KMS-11 (cell line): Measurements from ENCODE around the gene C17orf114.
A peak's percentile ranks its signal among the peaks of the same experiment; 100 is the strongest.

Experiments
- H2AFZ ChIP-seq: fragments of 200-600 bp; sonication (generic); 2 replicates; pipeline ENCODE4 v1.6.1; 2016; ENCODE audit warnings: antibody characterized with exemption, mixed run types, low read depth
- H3K27ac ChIP-seq: fragments of 200-600 bp; sonication (generic); 2 replicates; pipeline ENCODE4 v1.6.1; 2016; ENCODE audit warnings: mild to moderate bottlenecking, mixed run types
- H3K27me3 ChIP-seq: fragments of 200-600 bp; sonication (generic); 2 replicates; pipeline ENCODE4 v1.6.1; 2017; ENCODE audit warnings: mild to moderate bottlenecking, low read depth, mixed run types, moderate library complexity; ENCODE audit not compliant: insufficient read depth
- H3K36me3 ChIP-seq: fragments of 200-600 bp; sonication (generic); 2 replicates; pipeline ENCODE4 v1.6.1; 2017; ENCODE audit warnings: mild to moderate bottlenecking, mixed run types; ENCODE audit not compliant: insufficient read depth
- H3K4me1 ChIP-seq: fragments of 200-600 bp; sonication (generic); 2 replicates; pipeline ENCODE4 v1.6.1; 2016; ENCODE audit warnings: mild to moderate bottlenecking, low read depth, mixed run types; ENCODE audit not compliant: poor library complexity, severe bottlenecking
- H3K4me2 ChIP-seq: fragments of 200-600 bp; sonication (generic); 2 replicates; pipeline ENCODE4 v1.7.0; 2016; ENCODE audit warnings: mild to moderate bottlenecking, mixed run types
- H3K4me3 ChIP-seq: fragments of 200-600 bp; sonication (generic); IDR thresholded peaks from 2 replicates; pipeline ENCODE4 v1.6.1; 2017; ENCODE audit warnings: low read depth, low read length, mixed read lengths; ENCODE audit not compliant: insufficient read depth
- H3K79me2 ChIP-seq: fragments of 200-600 bp; sonication (generic); 2 replicates; pipeline ENCODE4 v1.6.1; 2016; ENCODE audit warnings: low read depth, mixed run types; ENCODE audit not compliant: insufficient read depth
- H3K9ac ChIP-seq: fragments of 200-600 bp; sonication (generic); 2 replicates; pipeline ENCODE4 v1.6.1; 2016; ENCODE audit warnings: mild to moderate bottlenecking, mixed run types
- H4K20me1 ChIP-seq: fragments of 200-600 bp; sonication (generic); 2 replicates; pipeline ENCODE4 v1.6.1; 2016; ENCODE audit warnings: mild to moderate bottlenecking, mixed run types; ENCODE audit not compliant: insufficient read depth
- CTCF ChIP-seq: fragments of 200-600 bp; sonication (generic); conservative IDR thresholded peaks from 2 replicates; pipeline ENCODE4 v1.6.1; 2017; ENCODE audit warnings: low read depth, mild to moderate bottlenecking, antibody characterized with exemption, low read length, moderate library complexity, mixed read lengths

Gene C17orf114

GRCh38 chr17:4802228-4802627, at the start of gene C17orf114:
Gene C17orf114 (minus strand): TSS chr17:4802328.
- peak within 1 kb of the TSS; percentile 85 for H3K27ac ChIP-seq
- H3K27me3 ChIP-seq = no peaks in the 10 kb centered on the region
- H2AFZ ChIP-seq = no peak within 1 kb of the TSS
- peak within 1 kb of the TSS; percentile 51; the same call in 1 of the 2 replicates for H3K4me2 ChIP-seq
- no peak within 1 kb of the TSS for H3K4me3 ChIP-seq
- no peaks in the 10 kb centered on the region for H3K36me3 ChIP-seq
- TF ChIP-seq CTCF = no peak
- H3K79me2 ChIP-seq = no peaks in the 10 kb centered on the region
- H3K9ac ChIP-seq = peak within 1 kb of the TSS; percentile 53; the same call in 1 of the 2 replicates
- peaks cover 19% of the 10 kb centered on the region for H3K4me1 ChIP-seq
- no peaks in the 10 kb centered on the region for H4K20me1 ChIP-seq

GRCh38 chr17:4851084-4851483, 49.0 kb upstream of the C17orf114 start:
- Histone ChIP-seq H3K27ac (no peak overlapping the region), H4K20me1 (no peaks in the 10 kb centered on the region), H2AFZ (no peak overlapping the region), H3K36me3 (no peaks in the 10 kb centered on the region), H3K27me3 (no peaks in the 10 kb centered on the region), H3K9ac (no peak overlapping the region), H3K4me1 (no peaks in the 10 kb centered on the region), H3K79me2 (no peaks in the 10 kb centered on the region), H3K4me2 (no peak overlapping the region), H3K4me3 (no peak overlapping the region)
- no peak for TF ChIP-seq CTCF

GRCh38 chr17:4850246-4850645, 48.1 kb upstream of the C17orf114 start:
- H4K20me1 ChIP-seq = no peaks in the 10 kb centered on the region
- H3K27ac ChIP-seq = no peak overlapping the region
- no peak overlapping the region for H3K4me2 ChIP-seq
- H3K4me1 ChIP-seq = no peaks in the 10 kb centered on the region
- no peak for TF ChIP-seq CTCF
- no peaks in the 10 kb centered on the region for H3K79me2 ChIP-seq
- no peak overlapping the region for H3K4me3 ChIP-seq
- H3K9ac ChIP-seq = no peak overlapping the region
- H3K27me3 ChIP-seq = no peaks in the 10 kb centered on the region
- H2AFZ ChIP-seq = no peak overlapping the region
- H3K36me3 ChIP-seq = no peaks in the 10 kb centered on the region

GRCh38 chr17:4849011-4849536, 46.9 kb upstream of the C17orf114 start:
- Histone ChIP-seq H3K36me3 (no peaks in the 10 kb centered on the region), H4K20me1 (no peaks in the 10 kb centered on the region), H3K79me2 (no peaks in the 10 kb centered on the region), H3K4me1 (no peaks in the 10 kb centered on the region), H3K27me3 (no peaks in the 10 kb centered on the region), H2AFZ (no peak overlapping the region), H3K27ac (no peak overlapping the region), H3K4me3 (no peak overlapping the region), H3K9ac (no peak overlapping the region), H3K4me2 (no peak overlapping the region)
- no peak for TF ChIP-seq CTCF
